Cerebellar cortex (tissue), 1 donor: ENCODE results near the gene ZNF669.

Experiments used
- DNase-seq: peaks from one replicate; pipeline ENCODE4 v3.0.0-alpha.2; 2015; ENCODE audit warnings: low spot score

Gene ZNF669

GRCh38 chr1:247111259-247111699, 7.1 kb upstream of the ZNF669 start:
- DNase-seq = no peak

- DNase-seq = no peak
Observed at GRCh38 chr1:247110627-247111258, 6.6 kb upstream of the ZNF669 start.

- no peak for DNase-seq
Observed at GRCh38 chr1:247107694-247108093, 3.5 kb upstream of the ZNF669 start.

GRCh38 chr1:247105966-247106365, 1.8 kb upstream of the ZNF669 start:
- no peak for DNase-seq

- DNase-seq = no peak
Observed at GRCh38 chr1:247104965-247105364, 809 bp upstream of the ZNF669 start.

- no peak for DNase-seq
Observed at GRCh38 chr1:247102381-247102780, 1.8 kb downstream of the ZNF669 start.

- DNase-seq = no peak
Observed at GRCh38 chr1:247100676-247101279, 3.4 kb downstream of the ZNF669 start.

GRCh38 chr1:247096958-247097357, 7.2 kb downstream of the ZNF669 start:
- DNase-seq = no peak

GRCh38 chr1:247096544-247096943, 7.6 kb downstream of the ZNF669 start:
- no peak for DNase-seq

GRCh38 chr1:247096112-247096511, 8.0 kb downstream of the ZNF669 start:
- no peak for DNase-seq

GRCh38 chr1:247090455-247090854, 13.7 kb downstream of the ZNF669 start:
- DNase-seq = no peak

GRCh38 chr1:247089616-247090375, 14.4 kb downstream of the ZNF669 start:
- DNase-seq = no peak

GRCh38 chr1:247088967-247089366, 15.2 kb downstream of the ZNF669 start:
- no peak for DNase-seq

- DNase-seq = no peak
Observed at GRCh38 chr1:247087256-247087655, 16.9 kb downstream of the ZNF669 start.

GRCh38 chr1:247085310-247085709, 18.8 kb downstream of the ZNF669 start:
- DNase-seq = no peak

- no peak for DNase-seq
Observed at GRCh38 chr1:247084771-247085170, 19.4 kb downstream of the ZNF669 start.

- no peak for DNase-seq
Observed at GRCh38 chr1:247079141-247079874, 24.8 kb downstream of the ZNF669 start.

- peak; percentile 99 for DNase-seq
Observed at GRCh38 chr1:247078258-247079140, 25.7 kb downstream of the ZNF669 start, which contains the start of gene ZNF670. Gene ZNF670, minus strand, starts transcription at chr1:247078811. Its CDS starts 215 bp downstream, at chr1:247078596.

GRCh38 chr1:247077876-247078257, 26.3 kb downstream of the ZNF669 start:
- no peak for DNase-seq

GRCh38 chr1:247077213-247077612, 26.9 kb downstream of the ZNF669 start:
- peak; percentile 8 for DNase-seq

GRCh38 chr1:247070645-247071044, 33.5 kb downstream of the ZNF669 start:
- no peak for DNase-seq
